GM19238 (cell line): ENCODE results near the gene CCDC192.
"Not testable (repeated sequence)": the region's sequence is repeated elsewhere in the genome, so short reads cannot be mapped to it uniquely, and the experiment has no call there.

ENCODE experiments used
- DNase-seq: peaks from one replicate; pipeline ENCODE4 v3.0.0; 2011; ENCODE audit warnings: low spot score; ENCODE audit not compliant: insufficient read length

The CCDC192 gene

GRCh38 chr5:127697894-127698600 lies 5.1 kb upstream of the CCDC192 start:
- no peak for DNase-seq

DNA sequence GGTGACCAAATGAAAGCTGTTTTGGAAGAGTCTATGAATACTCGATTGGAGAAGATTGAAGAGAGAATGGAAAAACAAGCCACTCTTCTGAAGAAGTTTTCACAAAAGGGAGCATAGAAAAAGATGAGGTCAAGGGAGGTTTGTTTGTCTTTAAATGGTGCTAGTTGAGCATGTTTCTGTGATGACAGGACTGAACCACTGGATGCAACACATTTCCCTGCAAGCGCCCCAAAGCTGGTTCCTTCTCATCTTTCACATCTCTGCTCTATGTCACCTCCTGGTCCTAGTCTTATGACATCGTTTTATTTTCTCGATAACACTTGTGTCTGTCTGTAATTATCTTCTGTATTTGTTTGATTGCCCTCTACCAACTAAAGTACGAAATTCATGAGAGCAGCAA lies 3.8 kb upstream of the CCDC192 start:
- DNase-seq: no peak

DNA sequence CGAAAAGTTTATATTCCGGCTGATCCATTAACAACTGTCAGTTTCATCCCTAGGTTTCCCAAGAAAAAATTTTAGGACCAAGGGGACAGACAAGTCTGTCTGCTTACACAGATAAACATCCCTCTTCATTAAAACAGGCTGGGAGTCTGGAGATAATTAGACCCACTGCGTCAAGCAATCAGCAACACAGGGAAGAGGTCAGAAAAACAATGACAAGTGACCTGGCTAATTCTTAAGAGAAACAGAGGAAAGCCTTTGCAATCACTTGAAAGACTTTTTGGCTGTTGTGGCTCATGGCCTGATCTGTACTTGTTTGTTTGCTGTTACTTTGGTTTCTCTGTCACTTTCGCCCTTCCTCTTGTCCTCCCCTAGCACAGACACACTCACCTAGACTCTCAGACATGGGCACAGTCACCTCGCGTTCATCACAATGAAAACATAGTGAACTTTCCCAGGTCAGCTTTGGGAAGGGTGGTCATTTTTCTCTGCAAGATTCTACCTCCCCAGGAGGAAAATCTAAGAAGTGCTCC lies 2.9 kb upstream of the CCDC192 start:
- no peak for DNase-seq

GRCh38 chr5:127702434-127702833 lies 757 bp upstream of the CCDC192 start:
- no peak for DNase-seq

DNA sequence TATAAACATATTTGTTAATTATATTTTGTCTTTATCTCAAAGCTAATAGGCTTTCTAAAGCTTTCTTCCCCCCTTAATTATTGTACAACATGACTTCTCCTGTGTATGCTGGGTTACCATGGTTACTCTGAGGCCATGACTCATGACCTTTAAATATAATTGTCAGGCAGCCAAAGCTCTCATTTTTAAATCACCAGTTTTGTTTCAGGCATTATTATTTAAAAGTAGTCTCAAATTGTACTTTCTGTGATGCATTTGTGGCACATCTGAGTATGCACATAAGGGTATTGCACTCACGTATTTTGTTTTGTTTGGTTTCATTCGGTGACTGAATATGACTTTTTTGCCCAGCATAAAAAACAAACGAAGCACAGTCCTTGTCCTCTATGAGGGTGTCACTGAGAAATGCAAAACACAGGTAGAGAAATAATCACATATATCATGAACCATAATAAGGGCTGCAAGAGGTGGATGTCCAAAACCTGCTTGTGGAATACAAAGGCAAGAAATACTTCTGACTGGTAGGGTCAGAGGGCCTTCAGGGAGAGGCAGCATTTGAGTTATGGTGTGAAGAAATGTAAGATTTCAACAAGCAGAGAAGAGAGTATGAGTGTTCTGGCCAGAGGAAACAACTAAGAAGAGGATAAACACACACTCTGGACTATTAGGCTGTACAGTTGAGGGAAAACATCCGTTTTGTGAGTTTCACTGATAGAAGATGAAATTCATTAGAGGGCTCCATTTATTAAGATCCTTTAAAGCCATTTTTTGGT lies 2.1 kb downstream of the CCDC192 start:
- no peak for DNase-seq

- no peak for DNase-seq
Measured at GRCh38 chr5:127706691-127707090, 3.5 kb downstream of the CCDC192 start.

- DNase-seq: no peak
Measured at GRCh38 chr5:127707209-127707608, 4.0 kb downstream of the CCDC192 start.

GRCh38 chr5:127713083-127713482 lies 9.9 kb downstream of the CCDC192 start:
- DNase-seq: not testable (repeated sequence)

GRCh38 chr5:127718181-127718580 lies 15.0 kb downstream of the CCDC192 start:
- no peak for DNase-seq

GRCh38 chr5:127723571-127723970 lies 20.4 kb downstream of the CCDC192 start:
- no peak for DNase-seq

DNA sequence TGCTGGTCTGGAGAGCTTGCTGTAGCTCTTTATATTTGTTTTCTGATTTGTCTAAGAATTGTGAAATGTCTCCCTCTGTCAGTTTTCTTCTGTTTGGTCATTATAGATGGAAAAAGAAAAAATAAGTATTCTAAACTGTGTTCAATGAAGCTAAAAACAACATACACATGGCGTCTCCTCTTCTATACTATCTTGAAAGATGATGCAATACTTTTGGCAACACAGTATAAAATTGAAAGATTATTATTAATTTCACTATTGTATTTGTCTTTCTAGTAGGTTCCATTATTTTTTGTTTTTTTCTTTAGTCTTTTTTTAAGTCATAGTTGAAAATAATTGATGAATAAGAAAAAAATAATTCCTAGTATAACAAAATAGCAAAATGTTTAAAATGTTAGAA lies 22.5 kb downstream of the CCDC192 start:
- DNase-seq: no peak

DNA sequence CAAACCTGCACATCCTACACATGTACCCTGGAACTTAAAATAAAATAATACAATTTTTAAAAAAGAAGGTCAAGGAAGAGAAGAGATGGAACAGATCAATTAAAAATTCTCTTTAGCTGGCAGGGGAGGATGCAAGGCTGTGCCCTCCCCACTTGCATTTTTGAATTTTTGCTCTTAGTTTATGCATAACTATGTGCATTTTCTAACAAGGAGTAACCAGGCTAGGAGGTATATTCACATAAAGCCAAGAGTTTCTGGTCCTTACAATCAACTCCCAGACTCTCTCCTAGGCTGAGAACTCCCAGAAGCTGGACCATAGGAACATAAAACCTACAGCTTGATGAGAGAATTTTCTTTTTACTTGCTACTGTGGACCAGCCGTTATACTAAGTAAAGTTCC lies 29.8 kb downstream of the CCDC192 start:
- DNase-seq: no peak

GRCh38 chr5:127739348-127739747 lies 36.2 kb downstream of the CCDC192 start:
- not testable (repeated sequence) for DNase-seq

DNA sequence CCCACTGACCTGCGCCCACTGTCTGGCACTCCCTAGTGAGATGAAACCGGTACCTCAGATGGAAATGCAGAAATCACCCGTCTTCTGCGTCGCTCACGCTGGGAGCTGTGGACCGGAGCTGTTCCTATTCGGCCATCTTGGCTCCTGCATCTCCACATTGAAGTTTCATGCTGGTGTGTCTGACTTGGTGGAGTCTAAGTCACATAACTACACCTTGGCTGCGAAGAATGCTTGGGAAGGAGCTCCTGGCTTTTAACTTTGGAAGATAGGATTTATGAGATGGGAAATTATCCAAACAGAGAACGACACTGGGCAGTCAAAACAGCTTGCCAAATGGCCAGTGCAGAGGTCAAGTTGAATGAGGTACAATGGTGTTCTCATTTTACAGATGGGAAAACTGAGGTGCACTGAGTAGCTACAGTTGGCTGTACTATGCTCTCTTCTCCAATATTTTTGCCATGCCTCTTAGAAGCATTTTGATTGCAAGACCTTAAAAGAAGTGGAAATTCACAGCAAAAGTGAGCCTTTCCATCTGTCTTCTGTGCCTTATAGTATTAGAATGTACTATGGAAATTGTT lies 36.7 kb downstream of the CCDC192 start:
- no peak for DNase-seq

DNA sequence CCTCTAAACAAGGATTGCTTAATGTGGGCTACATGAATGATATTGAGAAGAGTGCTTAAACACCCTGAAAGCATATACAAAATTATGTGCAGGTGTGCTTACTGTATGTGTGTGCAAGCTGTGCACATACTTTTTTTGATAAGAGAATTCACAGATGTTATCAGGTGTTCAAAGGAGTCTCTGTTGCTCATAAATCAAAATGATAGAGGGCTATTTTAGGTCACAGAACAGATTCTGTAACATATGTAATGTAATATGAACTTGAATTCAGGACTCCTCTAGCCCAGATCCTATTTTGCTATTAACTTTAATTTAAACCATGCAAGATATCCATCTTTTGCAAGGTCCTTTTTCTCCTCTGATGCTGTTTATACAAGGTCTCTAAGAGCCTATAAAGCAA lies 38.2 kb downstream of the CCDC192 start:
- DNase-seq: no peak

- no peak for DNase-seq
Measured at GRCh38 chr5:127744241-127744640, 41.0 kb downstream of the CCDC192 start.

DNA sequence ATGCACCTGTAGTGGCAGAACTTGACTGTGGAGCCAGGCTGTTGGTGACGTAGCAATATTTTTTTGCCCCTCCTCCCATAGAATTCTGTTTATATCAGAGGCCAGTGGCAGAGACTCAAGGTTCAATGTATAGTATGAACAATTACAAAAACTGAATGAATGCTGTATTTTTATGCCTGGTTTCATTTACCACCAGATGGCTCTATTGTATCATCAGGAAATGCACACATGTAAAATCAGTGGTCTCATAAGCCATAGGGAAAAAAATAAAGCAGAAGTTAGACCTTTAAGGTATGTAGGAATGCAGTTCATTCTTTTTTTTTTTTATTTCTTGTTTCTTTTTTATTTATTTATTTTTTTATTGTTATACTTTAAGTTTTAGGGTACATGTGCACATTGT lies 43.6 kb downstream of the CCDC192 start:
- no peak for DNase-seq

DNA sequence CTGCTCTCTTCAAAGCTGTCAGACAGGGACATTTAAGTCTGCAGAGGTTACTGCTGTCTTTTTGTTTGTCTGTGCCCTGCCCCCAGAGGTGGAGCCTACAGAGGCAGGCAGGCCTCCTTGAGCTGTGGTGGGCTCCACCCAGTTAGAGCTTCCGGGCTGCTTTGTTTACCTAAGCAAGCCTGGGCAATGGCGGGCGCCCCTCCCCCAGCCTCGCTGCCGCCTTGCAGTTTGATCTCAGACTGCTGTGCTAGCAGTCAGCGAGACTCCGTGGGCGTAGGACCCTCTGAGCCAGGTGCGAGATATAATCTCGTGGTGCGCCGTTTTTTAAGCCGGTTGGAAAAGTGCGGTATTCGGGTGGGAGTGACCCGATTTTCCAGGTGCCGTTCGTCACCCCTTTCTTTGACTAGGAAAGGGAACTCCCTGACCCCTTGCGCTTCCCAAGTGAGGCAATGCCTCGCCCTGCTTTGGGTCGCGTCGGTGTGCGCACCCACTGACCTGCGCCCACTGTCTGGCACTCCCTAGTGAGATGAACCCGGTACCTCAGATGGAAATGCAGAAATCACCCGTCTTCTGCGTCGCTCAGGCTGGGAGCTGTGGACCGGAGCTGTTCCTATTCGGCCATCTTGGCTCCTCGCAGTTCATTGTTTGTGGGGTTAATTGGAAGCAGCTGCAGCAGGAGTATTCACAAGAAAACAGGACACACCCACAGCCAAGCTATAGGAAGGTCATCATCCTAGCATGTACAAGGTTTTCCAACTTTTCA lies 49.5 kb downstream of the CCDC192 start:
- not testable (repeated sequence) for DNase-seq

DNA sequence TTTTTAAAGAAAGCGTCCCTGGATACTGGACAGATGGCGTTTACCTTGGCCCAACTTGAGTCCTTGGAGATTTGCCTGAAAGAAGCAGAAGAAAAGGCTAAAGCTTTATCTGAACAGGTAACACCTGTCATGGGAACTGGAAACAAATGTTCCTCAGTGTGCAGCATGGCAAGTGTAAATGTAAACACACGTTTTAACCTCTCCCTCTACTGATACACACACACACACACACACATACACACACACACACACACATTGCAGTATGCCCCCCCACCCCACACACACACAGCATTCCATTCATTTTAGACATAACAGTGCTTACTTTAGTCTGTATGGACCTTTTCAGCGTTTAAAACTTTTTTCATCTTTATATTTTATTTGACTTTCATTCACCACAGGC lies 51.1 kb downstream of the CCDC192 start:
- DNase-seq: no peak

DNA sequence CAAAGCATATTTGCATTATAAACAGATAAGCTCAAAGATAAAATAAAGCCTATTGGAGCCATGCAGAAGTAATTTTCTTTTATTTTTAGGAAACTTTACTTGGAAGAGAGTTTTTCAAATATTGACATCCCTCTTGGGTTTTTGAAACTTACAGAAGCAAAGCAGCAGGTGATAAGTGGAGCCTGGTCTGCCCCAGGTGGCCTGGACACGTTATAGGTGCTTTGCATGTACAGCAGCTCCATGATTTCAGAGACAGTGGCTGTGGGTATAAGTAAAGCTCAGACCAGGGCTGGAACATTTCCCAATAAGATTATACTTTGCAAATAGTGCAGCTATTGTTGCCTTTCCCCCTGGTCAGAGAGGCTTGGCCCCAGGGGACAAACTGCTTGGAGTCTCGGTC lies 51.5 kb downstream of the CCDC192 start:
- no peak for DNase-seq

- DNase-seq: peak; percentile 37
Measured at GRCh38 chr5:127757576-127757975, 54.4 kb downstream of the CCDC192 start.
